T-helper 22 cell (primary cell): ENCODE data around the gene LSS.
"Not testable (repeated sequence)": the region's sequence is repeated elsewhere in the genome, so short reads cannot be mapped to it uniquely, and the experiment has no call there.

Source experiments
- DNase-seq: peaks from one replicate; pipeline ENCODE4 v3.0.0-alpha.2; 2020; ENCODE audit warnings: low read depth

Gene LSS

GRCh38 chr21:46185716-46186115 lies 42.9 kb downstream of the LSS start:
- no peak for DNase-seq

- peak; percentile 54 for DNase-seq
These were observed 43.7 kb downstream of the LSS start for GRCh38 chr21:46184625-46185555.

- DNase-seq = peak; percentile 26
These were observed 44.5 kb downstream of the LSS start, which contains the start of gene SPATC1L for GRCh38 chr21:46183910-46184624. Gene SPATC1L, minus strand, starts transcription at chr21:46184459. Its CDS starts 1,643 bp downstream, at chr21:46182816.

- not testable (repeated sequence) for DNase-seq
These were observed 45.2 kb downstream of the LSS start for GRCh38 chr21:46183337-46183909.

- DNase-seq = no peak
These were observed 45.8 kb downstream of the LSS start for GRCh38 chr21:46182548-46183336.

- DNase-seq = no peak
These were observed 46.5 kb downstream of the LSS start for GRCh38 chr21:46181953-46182547.

- DNase-seq = no peak
These were observed 47.1 kb downstream of the LSS start for GRCh38 chr21:46181436-46181835.

GRCh38 chr21:46180778-46181391 lies 47.7 kb downstream of the LSS start:
- no peak for DNase-seq

- DNase-seq = no peak
These were observed 48.4 kb downstream of the LSS start for GRCh38 chr21:46180079-46180722.

- no peak for DNase-seq
These were observed 48.9 kb downstream of the LSS start for GRCh38 chr21:46179708-46180078.

GRCh38 chr21:46178961-46179360 lies 49.6 kb downstream of the LSS start:
- DNase-seq = no peak

- DNase-seq = not testable (repeated sequence)
These were observed 52.0 kb downstream of the LSS start for GRCh38 chr21:46176443-46177129.

GRCh38 chr21:46173573-46173972 lies 55.0 kb downstream of the LSS start:
- DNase-seq = no peak

GRCh38 chr21:46172863-46173528 lies 55.6 kb downstream of the LSS start:
- no peak for DNase-seq

GRCh38 chr21:46171996-46172862 lies 56.3 kb downstream of the LSS start:
- DNase-seq = no peak

- DNase-seq = no peak
These were observed 57.0 kb downstream of the LSS start for GRCh38 chr21:46171585-46171984.

GRCh38 chr21:46170436-46171193 lies 58.0 kb downstream of the LSS start:
- DNase-seq = not testable (repeated sequence)
